Heart left ventricle (tissue), 16 donors: ENCODE measurements around the gene OVAAL. TPM values are rescaled to one million over a fixed set of nuclear protein-coding genes. Genes with fewer than 3 reads are reported as not detected.

Source experiments
- ATAC-seq, 4 donors: fragments of 200-7000 bp; cut with Tn5 transposase; one replicate each; pipeline ENCODE4 v1.9.1; 2020 to 2022; ENCODE audit warnings: moderate library complexity in 4 of 4, mild to moderate bottlenecking in 3 of 4, moderate number of reproducible peaks in 1 of 4
- DNase-seq, 5 donors: peaks; one replicate each; pipeline ENCODE4 v3.0.0-alpha.2; 2020
- H3K27ac ChIP-seq, 12 donors: fragments of 200-600 bp; sonication (generic) in 4 of 12; one replicate each; pipeline versions ENCODE4 v1.5.0 to v1.8.0; 2016 to 2022; ENCODE audit warnings: mild to moderate bottlenecking in 2 of 12
- H3K27me3 ChIP-seq, 9 donors: fragments of 200-600 bp; sonication (generic) in 2 of 9; one replicate each; pipeline versions ENCODE4 v1.5.1 to v1.8.0; 2016 to 2022; ENCODE audit warnings: mild to moderate bottlenecking in 3 of 9
- H3K36me3 ChIP-seq, 9 donors: fragments of 200-600 bp; sonication (generic) in 2 of 9; one replicate each; pipeline versions ENCODE4 v1.5.0 to v1.8.0; 2018 to 2022; ENCODE audit warnings: mild to moderate bottlenecking in 2 of 9
- H3K4me1 ChIP-seq, 12 donors: fragments of 200-600 bp; sonication (generic) in 4 of 12; one replicate each; pipeline versions ENCODE4 v1.5.0 to v1.8.0; 2016 to 2022; ENCODE audit warnings: mild to moderate bottlenecking in 3 of 12
- H3K4me3 ChIP-seq, 12 donors: fragments of 200-600 bp; sonication (generic) in 4 of 12; one replicate each; pipeline versions ENCODE4 v1.5.0 to v1.8.0; 2017 to 2022; ENCODE audit warnings: mild to moderate bottlenecking in 9 of 12, moderate library complexity in 4 of 12
- H3K9me3 ChIP-seq, 12 donors: fragments of 200-600 bp; sonication (generic) in 4 of 12; one replicate each; pipeline versions ENCODE4 v1.5.0 to v1.8.0; 2016 to 2022; ENCODE audit warnings: mild to moderate bottlenecking in 1 of 12
- CTCF ChIP-seq, 12 donors: fragments of 200-600 bp; sonication (generic) in 4 of 12; IDR thresholded peaks; one replicate each; pipeline versions ENCODE4 v1.5.0 to v1.8.0; 2018 to 2022; ENCODE audit warnings: antibody characterized with exemption in 12 of 12, mild to moderate bottlenecking in 5 of 12
- POLR2A ChIP-seq, 2 donors: fragments of 450-650 bp; IDR thresholded peaks; one replicate each; pipeline ENCODE4 v1.6.1; 2017; ENCODE audit warnings: antibody characterized with exemption in 2 of 2, mild to moderate bottlenecking in 2 of 2, moderate library complexity in 2 of 2
- WGBS, 4 donors: extraction: QIAGEN DNeasy Blood & Tissue Kit in 2 of 4; methylation state at CpG; one replicate each; pipeline versions ENCODE4 v1.1.5 to v1.1.7; 2013 to 2018; 5-methylcytosine and 5-hydroxymethylcytosine counted together
- intact Hi-C, 10 donors: fragments of 100-400 bp; cut with DNase I; formaldehyde crosslinking; loops; one replicate each; pipeline versions ENCODE4 v1.11.1 to v1.14.2; 2022
- polyA plus RNA-seq, 2 donors: library from polyadenylated mRNA; stranded (reverse); fragments of 200-250 nt; gene quantifications; one replicate each; pipeline ENCODE4 v1.2.3, GENCODE V29; 2013
- total RNA-seq, 9 donors: library from RNA; depleted of rRNA in 2 of 9; stranded (reverse); fragments of >200 nt in 2 of 9; fragmentation: NEBNext Ultra II Directional in 3 of 9; extraction: Animal tissue kit (Norgen Biotek cat#: 25700) in 3 of 9; gene quantifications; one replicate each; pipeline versions ENCODE4 v1.1.0 to v1.2.4, GENCODE V29; 2016 to 2023
- donor health status: ischemic (EF 13 %, LVEDD 7.1; RV severe dilation, severe dysfunction).
- donor health status: healthy with polysubstance abuse.
- donor health status: DM: no; HTN: yes; CAD: no.
- donor health status: DM: no; HTN: no; CAD: no.
- donor health status: ischemic (EF 25% LVEDD 6.9; RV normal size, moderate dysfunction).
- donor health status: ischemic (EF 25% LVEDD 5.7; RV mildly dilated, moderate dysfunction).
- donor health status: healthy.
- donor health status: DM: yes; HTN: yes; CAD: no.
- donor health status: ischemic (EF 35%, LVEDD 5.7; RV mildly dilated, moderate dysfunction).
- donor health status: nonischemic (EF 11% LVEDD 7.7; RV severe dilation, severe dysfunction).
- donor health status: DM: yes; HTN: yes; CAD: no.
- donor health status: PGD.
- donor health status: ischemic (EF 29% LVEDD 5.4; RV normal size, mild dysfunction).
- donor health status: nonischemic (EF 23%, LVEDD 6.1; RV moderate dilation, normal function).

OVAAL gene
- total and polyA plus RNA-seq, 11 donors: 1.5 to 13.9 (median 2.8) TPM

GRCh38 chr1:180515857-180516388 lies 42.8 kb upstream of the OVAAL start:
- intact Hi-C loops: loop anchor here (5.0 to 10.0 kb wide), 4 partner anchors 346 to 649 kb away; no protein-coding TSS in a partner anchor

GRCh38 chr1:180519846-180520245 lies 38.9 kb upstream of the OVAAL start:
- H3K36me3 ChIP-seq: no peaks in the 10 kb centered on the region
- H3K27ac ChIP-seq: peak overlapping the region in 7 of 12 donors; percentile 17 to 57 (median 47)
- peaks cover 0 to 36% (median 23%) of the 10 kb centered on the region in 12 donors for H3K4me1 ChIP-seq
- H3K27me3 ChIP-seq: no peaks in the 10 kb centered on the region
- intact Hi-C loops: loop anchor here (5.0 to 10.0 kb wide), 6 partner anchors 342 to 645 kb away; no protein-coding TSS in a partner anchor
- peaks cover 0 to 2% (median 0%) of the 10 kb centered on the region in 12 donors for H3K9me3 ChIP-seq
- 43 to 55% (median 49%) methylated on average over 4 of the region's 4 CpGs for WGBS, 4 donors
- TF ChIP-seq POLR2A (IDR thresholded peaks at IDR 0.05) (no peak), CTCF (IDR thresholded peaks at IDR 0.05) (no peak)
- H3K4me3 ChIP-seq: no peak overlapping the region
- DNase-seq (no peak), ATAC-seq (no peak)

More at GRCh38 chr1:180515857-180516388, 42.8 kb upstream of the OVAAL start:
- no peak overlapping the region for H3K4me3 ChIP-seq
- ATAC-seq (peak; percentile 90 to 98 (median 96)), DNase-seq (peak in 4 of 5 donors; percentile 61 to 69 (median 66))
- WGBS, 4 donors: 8 to 14% (median 9%) methylated on average over 8 of the region's 8 CpGs
- H3K9me3 ChIP-seq: no peaks in the 10 kb centered on the region
- peak overlapping the region in 1 of 12 donors; percentile 21 for H3K27ac ChIP-seq
- no peaks in the 10 kb centered on the region for H3K27me3 ChIP-seq
- peaks cover 0 to 19% (median 10%) of the 10 kb centered on the region in 12 donors for H3K4me1 ChIP-seq
- TF ChIP-seq CTCF (IDR thresholded peaks at IDR 0.05): peak; percentile 73 to 91 (median 88)
- no peak for TF ChIP-seq POLR2A (IDR thresholded peaks at IDR 0.05)
- H3K36me3 ChIP-seq: no peaks in the 10 kb centered on the region

DNA sequence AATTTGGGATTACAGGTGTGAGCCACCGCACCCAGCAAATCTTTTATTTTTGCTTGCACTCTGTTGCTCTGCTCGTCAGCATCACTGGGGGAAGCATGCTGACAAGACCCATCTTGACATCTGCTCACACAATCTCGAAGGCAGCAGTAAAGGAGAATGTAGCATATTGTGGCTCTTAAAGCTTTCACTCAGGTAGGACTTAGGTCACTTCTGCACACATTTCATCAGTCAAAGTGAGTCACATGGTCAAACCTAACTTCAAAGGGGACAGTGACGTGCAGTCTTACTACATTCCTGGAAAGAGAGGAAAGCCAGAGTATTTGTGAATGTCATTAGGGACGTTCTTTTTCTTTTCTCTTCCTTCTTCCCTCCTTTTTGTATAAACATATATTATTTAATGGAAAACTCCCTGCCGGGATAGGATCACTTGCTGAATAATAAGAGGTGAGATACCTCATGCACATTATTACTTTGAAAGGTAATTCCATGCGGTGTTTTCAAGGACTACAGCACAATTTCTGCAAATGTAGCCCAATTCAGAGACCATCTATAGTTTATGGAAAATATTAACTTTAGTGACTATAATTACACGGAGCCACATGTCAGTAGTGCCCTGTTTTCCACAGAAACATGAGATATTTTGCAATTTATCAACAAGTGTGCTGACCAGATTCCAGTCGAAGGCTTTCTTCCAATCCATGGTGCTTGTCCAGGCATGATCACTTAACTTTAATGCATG lies 37.1 kb upstream of the OVAAL start:
- peaks cover 0 to 2% (median 0%) of the 10 kb centered on the region in 12 donors for H3K9me3 ChIP-seq
- intact Hi-C loops: loop anchor here in 2 of 10 donors (5.0 to 10.0 kb wide), 2 partner anchors 633 to 636 kb away; no protein-coding TSS in a partner anchor
- H3K4me1 ChIP-seq: peaks cover 0 to 37% (median 25%) of the 10 kb centered on the region in 12 donors
- peak overlapping the region in 3 of 12 donors; percentile 22 to 36 (median 31) for H3K27ac ChIP-seq
- no peaks in the 10 kb centered on the region for H3K27me3 ChIP-seq
- TF ChIP-seq CTCF (IDR thresholded peaks at IDR 0.05) (no peak), POLR2A (IDR thresholded peaks at IDR 0.05) (no peak)
- DNase-seq (no peak), ATAC-seq (no peak)
- WGBS, 4 donors: 55 to 65% (median 61%) methylated on average over 9 of the region's 9 CpGs
- H3K36me3 ChIP-seq: no peaks in the 10 kb centered on the region
- H3K4me3 ChIP-seq: no peak overlapping the region

DNA sequence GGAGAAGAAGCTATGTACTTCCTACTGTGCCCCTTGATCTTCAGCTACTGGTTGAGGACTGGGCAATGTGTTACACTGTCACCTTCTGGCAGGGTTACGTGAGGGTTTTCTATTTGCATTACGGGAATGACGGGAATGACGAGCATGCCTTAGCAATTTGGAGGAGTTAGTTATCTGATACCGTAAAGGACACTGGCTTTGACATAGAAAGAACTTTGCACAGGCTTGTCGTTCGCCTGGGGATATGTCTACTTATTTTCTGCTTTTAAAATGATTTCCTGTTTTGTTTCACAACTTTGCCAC lies 36.6 kb upstream of the OVAAL start:
- Histone ChIP-seq H3K9me3 (peaks cover 0 to 2% (median 0%) of the 10 kb centered on the region in 12 donors), H3K27me3 (no peaks in the 10 kb centered on the region), H3K4me1 (peaks cover 0 to 42% (median 25%) of the 10 kb centered on the region in 12 donors), H3K36me3 (no peaks in the 10 kb centered on the region), H3K4me3 (no peak overlapping the region), H3K27ac (peak overlapping the region in 5 of 12 donors; percentile 22 to 36 (median 31))
- intact Hi-C loops: loop anchor here in 2 of 10 donors (5.0 to 10.0 kb wide), 2 partner anchors 633 to 635 kb away; no protein-coding TSS in a partner anchor
- DNase-seq: no peak
- ATAC-seq: peak in 2 of 4 donors; percentile 44 to 52
- TF ChIP-seq CTCF (IDR thresholded peaks at IDR 0.05) (no peak), POLR2A (IDR thresholded peaks at IDR 0.05) (no peak)
- WGBS, 4 donors: 37 to 47% (median 40%) methylated on average over 7 of the region's 7 CpGs
